SK-N-SH treated with all-trans-retinoic acid at 6 μM for 48 hours (cell line): ENCODE measurements around the gene SLC47A2.
"Not testable (repeated sequence)": the region's sequence is repeated elsewhere in the genome, so short reads cannot be mapped to it uniquely, and the experiment has no call there.

Experiments used
- ATAC-seq: fragments of 200-7000 bp; cut with Tn5 transposase; 3 replicates; pipeline ENCODE4 v1.9.1; 2020; ENCODE audit warnings: mild to moderate bottlenecking, moderate library complexity
- BACH2 ChIP-seq: fragments of 250-450 bp; sonication (Bioruptor Pico); IDR thresholded peaks from 2 replicates; pipeline ENCODE4 v1.9.0; 2021; ENCODE audit warnings: mild to moderate bottlenecking, borderline replicate concordance
- CSDC2 ChIP-seq: fragments of 250-450 bp; sonication (Bioruptor Pico); IDR thresholded peaks from 2 replicates; pipeline ENCODE4 v1.5.0; 2020; ENCODE audit warnings: mild to moderate bottlenecking, moderate library complexity
- ESRRG ChIP-seq: fragments of 250-450 bp; sonication (Bioruptor Pico); IDR thresholded peaks from 2 replicates; pipeline ENCODE4 v1.6.1; 2021; ENCODE audit warnings: mild to moderate bottlenecking
- GLIS3 ChIP-seq: fragments of 250-450 bp; sonication (Bioruptor Pico); IDR thresholded peaks from 2 replicates; pipeline ENCODE4 v1.5.0; 2020; ENCODE audit warnings: mild to moderate bottlenecking, moderate library complexity
- ISL1 ChIP-seq: fragments of 250-450 bp; sonication (Bioruptor Pico); IDR thresholded peaks from 2 replicates; pipeline ENCODE4 v2.1.2; 2022; ENCODE audit warnings: mild to moderate bottlenecking, moderate library complexity
- OSR1 ChIP-seq: fragments of 250-450 bp; sonication (Bioruptor Pico); IDR thresholded peaks from 2 replicates; pipeline ENCODE4 v1.8.0; 2022; ENCODE audit warnings: moderate library complexity, mild to moderate bottlenecking, inconsistent platforms
- PATZ1 ChIP-seq: fragments of 250-450 bp; sonication (Bioruptor Pico); IDR thresholded peaks from 2 replicates; pipeline ENCODE4 v1.8.0; 2020; ENCODE audit warnings: mild to moderate bottlenecking, moderate library complexity, borderline replicate concordance
- PPARA ChIP-seq: fragments of 250-450 bp; sonication (Bioruptor Pico); IDR thresholded peaks from 2 replicates; pipeline ENCODE4 v1.5.0; 2020; ENCODE audit warnings: mild to moderate bottlenecking, borderline replicate concordance
- RARB ChIP-seq: fragments of 250-450 bp; sonication (Bioruptor Pico); IDR thresholded peaks from 2 replicates; pipeline ENCODE4 v1.8.0; 2021; ENCODE audit warnings: mild to moderate bottlenecking, moderate library complexity
- TCF4 ChIP-seq: fragments of 250-450 bp; sonication (Bioruptor Pico); IDR thresholded peaks from 2 replicates; pipeline ENCODE4 v1.8.0; 2021; ENCODE audit warnings: mild to moderate bottlenecking, moderate library complexity, borderline replicate concordance
- TOX ChIP-seq: fragments of 250-450 bp; sonication (Bioruptor Pico); IDR thresholded peaks from 2 replicates; pipeline ENCODE4 v1.8.0; 2021; ENCODE audit warnings: mild to moderate bottlenecking, moderate library complexity, borderline replicate concordance
- ZC3H10 ChIP-seq: fragments of 250-450 bp; sonication (Bioruptor Pico); IDR thresholded peaks from 2 replicates; pipeline ENCODE4 v1.5.1; 2021; ENCODE audit warnings: mild to moderate bottlenecking, moderate library complexity
- ZFP3 ChIP-seq: fragments of 250-450 bp; sonication (Bioruptor Pico); IDR thresholded peaks from 2 replicates; pipeline ENCODE4 v1.5.0; 2020; ENCODE audit warnings: mild to moderate bottlenecking, moderate library complexity
- ZFP30 ChIP-seq: fragments of 450-650 bp; formaldehyde crosslinking; IDR thresholded peaks from 2 replicates; pipeline ENCODE4 v1.5.0; 2022; ENCODE audit warnings: mild to moderate bottlenecking, moderate library complexity
- ZNF565 ChIP-seq: fragments of 450-650 bp; formaldehyde crosslinking; conservative IDR thresholded peaks from 2 replicates; pipeline ENCODE4 v1.5.0; 2020; ENCODE audit warnings: low read depth, mild to moderate bottlenecking, moderate library complexity
- ZNF70 ChIP-seq: fragments of 450-650 bp; formaldehyde crosslinking; IDR thresholded peaks from 2 replicates; pipeline ENCODE4 v1.5.0; 2020; ENCODE audit warnings: mild to moderate bottlenecking, moderate library complexity
- TF ChIP-seq, protein P1 (sequence below): fragments of 250-450 bp; sonication (Bioruptor Pico); IDR thresholded peaks from 2 replicates; pipeline ENCODE4 v1.5.1; 2020; ENCODE audit warnings: low read depth, mild to moderate bottlenecking, moderate library complexity
- TF ChIP-seq, protein P2 (sequence below): fragments of 250-450 bp; sonication (Bioruptor Pico); IDR thresholded peaks from 2 replicates; pipeline ENCODE4 v1.8.0; 2021; ENCODE audit warnings: low read depth, mild to moderate bottlenecking, moderate library complexity, borderline replicate concordance
- TF ChIP-seq, protein P3 (sequence below): fragments of 250-450 bp; sonication (Bioruptor Pico); IDR thresholded peaks from 2 replicates; pipeline ENCODE4 v1.5.0; 2020; ENCODE audit warnings: mild to moderate bottlenecking, moderate library complexity
- TF ChIP-seq, protein P4 (sequence below): fragments of 250-450 bp; sonication (Bioruptor Pico); IDR thresholded peaks from 2 replicates; pipeline ENCODE4 v1.5.1; 2021; ENCODE audit warnings: mild to moderate bottlenecking, moderate library complexity

SLC47A2 gene

DNA sequence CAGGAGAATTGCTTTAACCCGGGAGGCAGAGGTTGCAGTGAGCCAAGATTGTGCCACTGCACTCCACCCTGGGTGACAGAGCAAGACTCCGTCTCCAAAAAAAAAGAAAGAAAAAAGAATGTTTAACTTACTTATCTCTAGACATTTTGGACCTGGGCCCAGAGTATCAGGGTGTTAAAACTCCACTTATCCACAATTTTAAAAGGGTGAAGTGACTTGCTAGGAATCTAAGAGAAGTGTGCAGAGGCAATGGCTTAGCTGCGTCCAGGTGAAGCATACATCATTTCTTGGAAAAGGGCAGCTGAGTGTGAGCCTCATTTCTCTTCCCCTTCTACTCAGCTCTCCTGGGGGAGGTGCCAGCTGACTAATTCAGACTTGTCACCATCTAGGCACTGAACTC, 42.8 kb downstream of the SLC47A2 start:
- ATAC-seq = no peak
- no peak for TF ChIP-seq ISL1 (CRISPR knock-in tag)

- ATAC-seq = no peak
- no peak for TF ChIP-seq ZC3H10 (CRISPR knock-in tag)
- TF ChIP-seq TOX (CRISPR knock-in tag) = no peak
- TF ChIP-seq, protein P1, sequence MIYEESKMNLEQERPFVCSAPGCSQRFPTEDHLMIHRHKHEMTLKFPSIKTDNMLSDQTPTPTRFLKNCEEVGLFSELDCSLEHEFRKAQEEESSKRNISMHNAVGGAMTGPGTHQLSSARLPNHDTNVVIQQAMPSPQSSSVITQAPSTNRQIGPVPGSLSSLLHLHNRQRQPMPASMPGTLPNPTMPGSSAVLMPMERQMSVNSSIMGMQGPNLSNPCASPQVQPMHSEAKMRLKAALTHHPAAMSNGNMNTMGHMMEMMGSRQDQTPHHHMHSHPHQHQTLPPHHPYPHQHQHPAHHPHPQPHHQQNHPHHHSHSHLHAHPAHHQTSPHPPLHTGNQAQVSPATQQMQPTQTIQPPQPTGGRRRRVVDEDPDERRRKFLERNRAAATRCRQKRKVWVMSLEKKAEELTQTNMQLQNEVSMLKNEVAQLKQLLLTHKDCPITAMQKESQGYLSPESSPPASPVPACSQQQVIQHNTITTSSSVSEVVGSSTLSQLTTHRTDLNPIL (CRISPR knock-in tag) = no peak
- no peak for TF ChIP-seq ZNF565 (CRISPR knock-in tag)
- no peak for TF ChIP-seq PPARA (CRISPR knock-in tag)
These were observed 44.2 kb downstream of the SLC47A2 start for GRCh38 chr17:19672009-19672750.

- no peak for ATAC-seq
- TF ChIP-seq ZFP3 (CRISPR knock-in tag) = no peak
- TF ChIP-seq RARB = no peak
- TF ChIP-seq GLIS3 (CRISPR knock-in tag) = no peak
- no peak for TF ChIP-seq BACH2 (CRISPR knock-in tag)
- no peak for TF ChIP-seq ESRRG (CRISPR knock-in tag)
- TF ChIP-seq ISL1 (CRISPR knock-in tag) = no peak
- TF ChIP-seq PPARA (CRISPR knock-in tag) = no peak
- no peak for TF ChIP-seq ZFP30 (CRISPR knock-in tag)
- TF ChIP-seq OSR1 (CRISPR knock-in tag) = no peak
- TF ChIP-seq, protein P2, sequence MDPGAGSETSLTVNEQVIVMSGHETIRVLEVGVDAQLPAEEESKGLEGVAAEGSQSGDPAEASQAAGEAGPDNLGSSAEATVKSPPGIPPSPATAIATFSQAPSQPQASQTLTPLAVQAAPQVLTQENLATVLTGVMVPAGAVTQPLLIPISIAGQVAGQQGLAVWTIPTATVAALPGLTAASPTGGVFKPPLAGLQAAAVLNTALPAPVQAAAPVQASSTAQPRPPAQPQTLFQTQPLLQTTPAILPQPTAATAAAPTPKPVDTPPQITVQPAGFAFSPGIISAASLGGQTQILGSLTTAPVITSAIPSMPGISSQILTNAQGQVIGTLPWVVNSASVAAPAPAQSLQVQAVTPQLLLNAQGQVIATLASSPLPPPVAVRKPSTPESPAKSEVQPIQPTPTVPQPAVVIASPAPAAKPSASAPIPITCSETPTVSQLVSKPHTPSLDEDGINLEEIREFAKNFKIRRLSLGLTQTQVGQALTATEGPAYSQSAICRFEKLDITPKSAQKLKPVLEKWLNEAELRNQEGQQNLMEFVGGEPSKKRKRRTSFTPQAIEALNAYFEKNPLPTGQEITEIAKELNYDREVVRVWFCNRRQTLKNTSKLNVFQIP (CRISPR knock-in tag) = no peak
- no peak for TF ChIP-seq ZNF70 (CRISPR knock-in tag)
- no peak for TF ChIP-seq TCF4
- TF ChIP-seq CSDC2 = no peak
- TF ChIP-seq, protein P3, sequence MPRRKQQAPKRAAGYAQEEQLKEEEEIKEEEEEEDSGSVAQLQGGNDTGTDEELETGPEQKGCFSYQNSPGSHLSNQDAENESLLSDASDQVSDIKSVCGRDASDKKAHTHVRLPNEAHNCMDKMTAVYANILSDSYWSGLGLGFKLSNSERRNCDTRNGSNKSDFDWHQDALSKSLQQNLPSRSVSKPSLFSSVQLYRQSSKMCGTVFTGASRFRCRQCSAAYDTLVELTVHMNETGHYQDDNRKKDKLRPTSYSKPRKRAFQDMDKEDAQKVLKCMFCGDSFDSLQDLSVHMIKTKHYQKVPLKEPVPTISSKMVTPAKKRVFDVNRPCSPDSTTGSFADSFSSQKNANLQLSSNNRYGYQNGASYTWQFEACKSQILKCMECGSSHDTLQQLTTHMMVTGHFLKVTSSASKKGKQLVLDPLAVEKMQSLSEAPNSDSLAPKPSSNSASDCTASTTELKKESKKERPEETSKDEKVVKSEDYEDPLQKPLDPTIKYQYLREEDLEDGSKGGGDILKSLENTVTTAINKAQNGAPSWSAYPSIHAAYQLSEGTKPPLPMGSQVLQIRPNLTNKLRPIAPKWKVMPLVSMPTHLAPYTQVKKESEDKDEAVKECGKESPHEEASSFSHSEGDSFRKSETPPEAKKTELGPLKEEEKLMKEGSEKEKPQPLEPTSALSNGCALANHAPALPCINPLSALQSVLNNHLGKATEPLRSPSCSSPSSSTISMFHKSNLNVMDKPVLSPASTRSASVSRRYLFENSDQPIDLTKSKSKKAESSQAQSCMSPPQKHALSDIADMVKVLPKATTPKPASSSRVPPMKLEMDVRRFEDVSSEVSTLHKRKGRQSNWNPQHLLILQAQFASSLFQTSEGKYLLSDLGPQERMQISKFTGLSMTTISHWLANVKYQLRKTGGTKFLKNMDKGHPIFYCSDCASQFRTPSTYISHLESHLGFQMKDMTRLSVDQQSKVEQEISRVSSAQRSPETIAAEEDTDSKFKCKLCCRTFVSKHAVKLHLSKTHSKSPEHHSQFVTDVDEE = no peak
- TF ChIP-seq PATZ1 = no peak
- TF ChIP-seq, protein P1 (CRISPR knock-in tag) = no peak
- TF ChIP-seq TOX (CRISPR knock-in tag) = no peak
- no peak for TF ChIP-seq ZC3H10 (CRISPR knock-in tag)
These were observed 45.0 kb downstream of the SLC47A2 start for GRCh38 chr17:19671433-19671832.

- ATAC-seq = no peak
- no peak for TF ChIP-seq ZFP30 (CRISPR knock-in tag)
- TF ChIP-seq ZC3H10 (CRISPR knock-in tag) = no peak
- TF ChIP-seq GLIS3 (CRISPR knock-in tag) = no peak
- TF ChIP-seq, protein P4, sequence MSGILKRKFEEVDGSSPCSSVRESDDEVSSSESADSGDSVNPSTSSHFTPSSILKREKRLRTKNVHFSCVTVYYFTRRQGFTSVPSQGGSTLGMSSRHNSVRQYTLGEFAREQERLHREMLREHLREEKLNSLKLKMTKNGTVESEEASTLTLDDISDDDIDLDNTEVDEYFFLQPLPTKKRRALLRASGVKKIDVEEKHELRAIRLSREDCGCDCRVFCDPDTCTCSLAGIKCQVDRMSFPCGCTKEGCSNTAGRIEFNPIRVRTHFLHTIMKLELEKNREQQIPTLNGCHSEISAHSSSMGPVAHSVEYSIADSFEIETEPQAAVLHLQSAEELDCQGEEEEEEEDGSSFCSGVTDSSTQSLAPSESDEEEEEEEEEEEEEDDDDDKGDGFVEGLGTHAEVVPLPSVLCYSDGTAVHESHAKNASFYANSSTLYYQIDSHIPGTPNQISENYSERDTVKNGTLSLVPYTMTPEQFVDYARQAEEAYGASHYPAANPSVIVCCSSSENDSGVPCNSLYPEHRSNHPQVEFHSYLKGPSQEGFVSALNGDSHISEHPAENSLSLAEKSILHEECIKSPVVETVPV (CRISPR knock-in tag) = no peak
- TF ChIP-seq RARB = no peak
These were observed 45.5 kb downstream of the SLC47A2 start for GRCh38 chr17:19670908-19671307.

- not testable (repeated sequence) for ATAC-seq
These were observed 46.7 kb downstream of the SLC47A2 start for GRCh38 chr17:19669680-19670079.
